ENCODE results near the gene NRXN3.

Gene NRXN3

GRCh38 chr14:79482825-79483224, 1312.7 kb downstream of the NRXN3 start:
- no peak for DNase-seq (ENCODE audit: low read depth)

- no peak for DNase-seq (ENCODE audit: low read depth)
These were observed 1313.6 kb downstream of the NRXN3 start for GRCh38 chr14:79483477-79484388.

- no peak for DNase-seq (ENCODE audit: low read depth)
These were observed 1317.5 kb downstream of the NRXN3 start for GRCh38 chr14:79487632-79488031.

- DNase-seq (ENCODE audit: low read depth), result no peak
These were observed 1321.0 kb downstream of the NRXN3 start for GRCh38 chr14:79491161-79491560.

GRCh38 chr14:79493081-79493645, 1323.0 kb downstream of the NRXN3 start:
- no peak for DNase-seq (ENCODE audit: low read depth)

- no peak for DNase-seq (ENCODE audit: low read depth)
These were observed 1326.5 kb downstream of the NRXN3 start for GRCh38 chr14:79496701-79497100.

DNA sequence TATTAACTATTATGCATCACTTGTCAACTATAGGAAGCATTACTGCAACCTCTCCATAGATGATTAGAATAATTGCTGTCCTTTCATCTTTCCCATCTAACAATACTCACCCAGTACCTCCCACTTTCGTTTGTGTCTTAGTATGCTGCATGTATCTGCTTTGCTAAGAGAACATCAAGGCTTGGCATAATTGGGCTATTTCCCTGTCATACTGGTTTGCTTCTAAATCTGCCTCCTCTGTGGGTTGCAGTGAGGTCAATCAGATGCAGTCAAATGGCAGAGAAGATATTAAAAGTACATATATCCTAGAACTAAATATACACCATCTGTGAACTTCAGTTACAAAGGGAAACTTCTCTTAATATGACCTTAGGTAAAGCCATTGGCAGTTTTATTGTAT, 1330.3 kb downstream of the NRXN3 start:
- DNase-seq (ENCODE audit: low read depth), result no peak

DNA sequence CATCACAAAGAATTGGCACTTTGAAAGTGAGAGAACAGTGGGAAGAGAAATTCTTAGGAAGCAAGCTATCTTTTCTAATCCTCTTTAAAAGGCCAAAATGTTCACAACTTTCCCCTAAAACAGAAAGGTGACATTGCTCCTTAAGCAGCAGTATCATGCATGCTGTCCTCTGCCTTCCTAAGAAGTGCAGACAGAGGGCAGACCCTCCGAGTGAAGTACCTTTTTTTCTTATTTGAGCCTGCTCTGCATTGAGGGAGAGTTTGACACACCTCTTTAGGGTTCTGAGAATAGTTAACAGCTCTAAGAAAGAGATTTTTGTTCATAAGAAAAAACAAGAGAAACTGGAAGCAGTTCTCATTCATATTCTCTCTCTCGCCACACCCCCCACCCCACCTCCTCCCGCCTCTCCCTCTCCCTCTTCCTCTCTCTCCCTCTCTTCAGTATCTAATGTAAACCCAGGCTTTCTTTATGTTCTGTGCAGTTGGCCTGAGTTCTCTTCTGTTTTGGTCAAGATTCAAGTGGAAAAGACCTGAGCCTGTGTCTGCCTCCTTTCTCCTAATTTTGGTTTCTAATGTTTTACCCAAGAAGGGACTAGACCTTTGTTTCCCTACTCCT, 1332.1 kb downstream of the NRXN3 start:
- DNase-seq (ENCODE audit: low read depth), result no peak

DNA sequence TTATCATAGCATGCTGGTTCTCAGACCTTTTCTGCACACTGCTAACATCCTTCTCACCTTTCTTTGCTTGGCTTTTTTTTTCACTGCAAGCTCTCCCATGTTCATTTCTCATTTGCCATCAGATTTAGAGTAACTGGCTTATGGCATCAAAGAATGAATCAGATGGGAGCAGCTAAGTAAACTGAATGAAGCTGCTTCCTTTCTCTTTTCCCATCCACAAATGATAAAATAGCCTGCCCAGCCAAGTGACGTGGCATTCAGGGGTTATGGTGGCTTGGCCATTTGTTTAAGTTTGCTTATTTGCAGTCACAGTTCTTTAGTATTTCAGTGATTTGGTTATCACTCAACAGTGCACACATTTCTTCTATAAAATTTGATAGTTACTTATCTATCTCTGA, 1332.6 kb downstream of the NRXN3 start:
- no peak for DNase-seq (ENCODE audit: low read depth)

DNA sequence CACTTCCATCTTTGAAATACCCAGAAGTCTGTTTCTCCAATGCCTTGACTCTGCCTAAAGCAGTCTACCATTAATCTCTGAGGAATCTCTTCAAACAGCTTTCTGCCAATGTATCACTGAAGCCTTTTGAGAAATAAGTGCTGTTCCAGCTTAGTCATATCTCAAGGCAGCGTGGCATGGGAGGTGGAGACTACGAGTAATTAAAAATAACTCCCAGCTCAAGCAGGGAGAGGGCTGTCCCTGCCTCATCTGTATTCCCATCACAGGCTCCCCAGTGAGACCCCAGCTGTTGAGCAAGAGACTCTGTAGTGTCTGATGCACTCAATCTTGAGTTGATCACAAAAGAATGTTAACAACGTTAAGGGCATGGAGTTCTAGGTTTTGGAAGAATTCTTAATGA, 1340.5 kb downstream of the NRXN3 start:
- no peak for DNase-seq (ENCODE audit: low read depth)

- DNase-seq (ENCODE audit: low read depth), result no peak
These were observed 1341.0 kb downstream of the NRXN3 start for GRCh38 chr14:79511146-79511545.

DNA sequence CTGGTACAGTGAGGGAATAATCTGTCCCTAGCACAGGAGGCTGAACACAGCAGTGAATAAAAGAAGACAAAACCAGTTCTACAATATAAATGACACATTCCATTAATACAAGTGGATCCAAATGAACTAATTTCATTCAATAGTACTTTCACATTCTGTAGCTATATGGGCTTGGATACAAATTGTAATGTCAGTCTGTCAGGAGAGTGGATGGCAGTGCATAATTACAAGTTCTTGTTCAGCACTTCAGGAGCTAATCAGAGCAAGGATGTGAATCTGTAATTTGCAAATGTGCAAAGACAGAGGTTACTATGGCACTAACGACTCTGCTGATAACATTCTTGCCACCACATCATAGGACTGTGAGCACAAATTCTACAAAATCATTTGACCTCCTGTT, 1343.3 kb downstream of the NRXN3 start:
- no peak for DNase-seq (ENCODE audit: low read depth)

DNA sequence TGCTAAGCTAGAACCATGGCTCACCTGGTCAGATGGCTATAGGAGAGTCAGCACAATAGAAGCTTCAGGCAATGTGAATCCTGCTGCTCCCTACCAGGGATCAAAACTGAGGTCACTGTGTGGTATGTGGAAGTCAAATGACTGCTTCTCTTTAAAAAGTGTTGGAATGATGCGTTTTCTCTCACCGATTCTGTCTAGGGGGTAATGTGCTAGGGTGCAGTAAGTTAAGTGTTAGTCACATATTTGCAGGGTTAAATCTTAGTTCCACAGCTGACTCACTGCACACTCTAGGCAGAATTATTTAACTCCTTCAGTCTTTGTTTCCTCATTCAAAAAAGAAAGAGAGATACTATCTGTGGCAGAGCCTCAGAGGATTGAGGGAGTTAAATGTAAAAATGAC, 1344.5 kb downstream of the NRXN3 start:
- DNase-seq (ENCODE audit: low read depth), result no peak

- DNase-seq (ENCODE audit: low read depth), result no peak
These were observed 1345.0 kb downstream of the NRXN3 start for GRCh38 chr14:79515158-79515557.

DNA sequence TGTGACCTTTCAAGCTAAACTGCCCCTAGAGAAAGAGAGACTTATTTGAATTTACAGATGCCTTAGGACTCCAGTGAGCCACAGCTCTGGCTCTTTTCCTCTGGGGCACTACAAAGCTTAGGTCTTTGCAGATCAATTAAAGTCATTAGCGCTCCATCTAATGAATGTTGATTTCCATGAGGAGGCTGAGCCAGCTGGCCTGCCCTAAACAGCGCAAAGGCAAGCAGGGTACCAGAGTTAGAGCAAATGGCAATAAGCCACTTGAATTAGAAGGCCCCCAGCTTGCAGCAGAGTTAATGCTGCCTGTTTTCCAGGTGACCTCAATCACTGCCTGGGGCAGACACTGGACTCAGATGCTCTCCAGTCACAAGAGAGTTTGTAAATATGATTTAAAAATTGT, 1345.8 kb downstream of the NRXN3 start:
- no peak for DNase-seq (ENCODE audit: low read depth)

GRCh38 chr14:79525416-79525815, 1355.2 kb downstream of the NRXN3 start:
- DNase-seq (ENCODE audit: low read depth), result no peak

GRCh38 chr14:79528828-79529416, 1358.7 kb downstream of the NRXN3 start:
- DNase-seq (ENCODE audit: low read depth), result no peak

DNA sequence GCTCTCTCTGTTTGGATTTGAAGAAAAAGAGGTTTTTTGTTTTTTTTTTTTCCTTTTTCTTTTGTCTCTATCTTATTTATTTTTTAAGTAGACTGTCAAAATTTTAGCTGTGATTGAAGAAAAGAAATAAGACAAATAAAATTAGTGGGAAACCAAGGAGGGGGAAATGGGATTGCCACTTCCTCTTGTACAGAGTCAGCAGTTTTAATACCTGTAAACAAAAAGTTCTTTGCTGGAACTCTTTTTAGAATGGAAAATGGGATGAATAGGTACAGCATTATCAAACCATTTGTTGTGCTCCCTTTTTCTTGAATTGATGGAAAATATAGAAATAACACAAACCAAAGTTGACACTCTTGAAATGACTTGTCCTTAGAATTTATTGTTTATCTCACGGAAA, 1360.4 kb downstream of the NRXN3 start:
- DNase-seq (ENCODE audit: low read depth), result no peak

DNA sequence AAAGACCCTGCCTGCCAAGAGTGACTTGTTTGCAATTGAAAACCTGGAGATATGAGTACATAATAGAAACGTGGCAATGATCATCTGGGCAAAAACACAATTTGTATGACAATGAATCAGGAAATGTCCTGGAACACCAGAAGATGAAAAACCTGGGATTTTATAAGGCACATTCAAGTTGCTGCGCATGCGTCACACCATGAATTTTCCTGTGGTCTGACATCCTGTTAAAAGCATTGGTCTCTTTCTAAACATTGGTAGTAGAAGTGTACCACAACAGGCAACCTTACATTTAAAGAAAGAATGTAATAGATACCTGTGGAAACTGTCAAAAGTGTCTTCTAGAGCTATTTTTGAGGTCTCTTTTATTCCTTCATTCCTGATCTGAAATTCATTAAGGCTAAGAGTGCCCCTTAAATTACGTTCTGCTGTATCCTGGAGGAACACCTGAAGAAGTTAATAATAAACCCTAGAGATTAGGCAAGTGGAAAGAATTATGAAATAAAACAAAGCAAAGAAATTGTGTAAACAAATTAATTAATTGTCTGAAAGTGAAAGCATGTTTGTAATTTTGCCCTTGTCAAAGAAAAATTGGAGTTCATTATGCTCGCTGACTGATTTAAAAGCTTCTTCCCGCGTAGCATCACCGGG, 1364.7 kb downstream of the NRXN3 start:
- DNase-seq (ENCODE audit: low read depth), result no peak

DNA sequence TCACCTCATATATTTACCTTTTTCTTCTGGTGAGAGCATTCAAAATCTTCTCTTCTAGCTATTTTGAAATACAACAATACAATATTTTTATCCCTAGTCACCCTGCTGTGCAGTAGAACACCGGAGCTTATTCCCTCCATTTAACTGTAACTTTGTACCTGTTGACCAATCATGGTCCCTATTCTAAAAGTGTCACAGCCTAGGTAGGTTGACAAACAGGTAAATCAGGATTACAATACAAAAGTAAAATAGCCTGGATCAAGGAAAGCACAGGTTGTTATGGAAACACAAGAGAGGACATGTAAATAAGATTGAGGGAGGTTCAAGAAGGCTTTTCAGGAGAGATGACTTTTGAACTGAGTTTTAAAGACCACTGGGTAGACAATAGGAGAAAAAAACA, 1370.2 kb downstream of the NRXN3 start:
- DNase-seq (ENCODE audit: low read depth), result no peak

- no peak for DNase-seq (ENCODE audit: low read depth)
These were observed 1371.9 kb downstream of the NRXN3 start for GRCh38 chr14:79542121-79542520.

- no peak for DNase-seq (ENCODE audit: low read depth)
These were observed 1373.2 kb downstream of the NRXN3 start for GRCh38 chr14:79543348-79543747.
